ENCODE data around the gene ASXL3.

Gene ASXL3

GRCh38 chr18:33665187-33665586 is 87.2 kb downstream of the ASXL3 start:
- no peak for DNase-seq

- DNase-seq = no peak
Observed at GRCh38 chr18:33665641-33666040, 87.6 kb downstream of the ASXL3 start.

GRCh38 chr18:33666915-33667314 is 88.9 kb downstream of the ASXL3 start:
- no peak for DNase-seq

GRCh38 chr18:33669589-33669988 is 91.6 kb downstream of the ASXL3 start:
- no peak for DNase-seq

- DNase-seq = no peak
Observed at GRCh38 chr18:33670029-33670428, 92.0 kb downstream of the ASXL3 start.

GRCh38 chr18:33673689-33674088 is 95.7 kb downstream of the ASXL3 start:
- no peak for DNase-seq

- no peak for DNase-seq
Observed at GRCh38 chr18:33676593-33676992, 98.6 kb downstream of the ASXL3 start.

- no peak for DNase-seq
Observed at GRCh38 chr18:33677891-33678290, 99.9 kb downstream of the ASXL3 start.

GRCh38 chr18:33682436-33682835 is 104.4 kb downstream of the ASXL3 start:
- DNase-seq = no peak

- no peak for DNase-seq
Observed at GRCh38 chr18:33694593-33694992, 116.6 kb downstream of the ASXL3 start.

GRCh38 chr18:33696332-33697162 is 118.5 kb downstream of the ASXL3 start:
- DNase-seq = no peak

GRCh38 chr18:33697498-33697897 is 119.5 kb downstream of the ASXL3 start:
- DNase-seq = no peak

- DNase-seq = no peak
Observed at GRCh38 chr18:33699372-33699771, 121.4 kb downstream of the ASXL3 start.

- no peak for DNase-seq
Observed at GRCh38 chr18:33700513-33700976, 122.5 kb downstream of the ASXL3 start.

GRCh38 chr18:33702625-33703024 is 124.6 kb downstream of the ASXL3 start:
- DNase-seq = no peak

- no peak for DNase-seq
Observed at GRCh38 chr18:33706391-33706790, 128.4 kb downstream of the ASXL3 start.

GRCh38 chr18:33708876-33709275 is 130.9 kb downstream of the ASXL3 start:
- no peak for DNase-seq

- no peak for DNase-seq
Observed at GRCh38 chr18:33710269-33710668, 132.2 kb downstream of the ASXL3 start.

GRCh38 chr18:33711514-33711913 is 133.5 kb downstream of the ASXL3 start:
- DNase-seq = no peak

GRCh38 chr18:33712719-33713118 is 134.7 kb downstream of the ASXL3 start:
- DNase-seq = no peak

GRCh38 chr18:33716061-33716683 is 138.2 kb downstream of the ASXL3 start:
- DNase-seq = no peak

GRCh38 chr18:33717339-33717738 is 139.3 kb downstream of the ASXL3 start:
- no peak for DNase-seq

GRCh38 chr18:33720133-33720532 is 142.1 kb downstream of the ASXL3 start:
- DNase-seq = no peak

- no peak for DNase-seq
Observed at GRCh38 chr18:33729556-33729955, 151.5 kb downstream of the ASXL3 start.

Data from CD4-positive, alpha-beta T cell treated with Interleukin-12 subunit alpha and Interleukin-12 subunit beta, for 1 hour (primary cell).